ENCODE data around the gene BBS12. TPM values are rescaled to one million over a fixed set of nuclear protein-coding genes. Genes with fewer than 3 reads are reported as not detected.

BBS12 gene
- total and polyA plus RNA-seq, 2 donors (not counting 1 experiment from before 2014, with no cell fraction given) = 0.25 to 3.4 TPM

DNA sequence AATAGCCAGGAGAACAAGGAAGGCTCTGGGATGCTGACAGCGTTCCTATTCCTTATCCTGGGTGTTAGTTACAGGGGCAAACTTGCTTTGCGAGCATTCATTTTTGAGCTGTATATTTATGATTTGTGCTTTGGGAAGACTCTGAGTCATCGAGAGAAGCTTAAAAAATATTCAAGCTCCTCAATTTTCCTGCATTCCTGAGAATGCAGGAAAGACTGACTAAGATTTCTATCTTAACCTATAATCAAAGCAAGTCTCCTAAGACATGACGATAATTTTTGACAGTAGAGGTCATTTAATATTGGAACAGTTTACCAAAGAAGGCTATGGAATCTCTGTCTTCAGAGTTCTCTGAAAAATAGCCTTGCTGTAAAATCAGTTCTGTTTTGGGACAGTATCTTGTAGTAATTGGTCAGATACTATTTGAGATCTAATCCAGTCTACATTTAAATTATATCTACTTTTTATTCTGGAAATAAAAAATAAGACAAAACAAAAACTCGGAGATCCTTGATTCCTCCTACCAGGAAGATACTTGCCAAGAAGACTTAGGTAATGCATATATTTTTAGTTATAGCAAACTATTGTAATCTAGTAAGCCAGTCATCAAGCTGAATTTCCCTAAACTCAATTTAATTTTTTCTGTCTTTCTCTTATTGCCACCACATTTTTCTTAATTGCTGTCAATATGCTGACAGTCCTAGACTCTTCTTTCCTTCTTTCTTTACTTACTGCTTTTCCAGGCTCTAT, 31.7 kb downstream of the BBS12 start:
- peaks cover under 1% of the 10 kb centered on the region for H3K27me3 Mint-ChIP-seq
- peaks cover 20% of the 10 kb centered on the region for H3K4me1 Mint-ChIP-seq
- Histone ChIP-seq H3K79me2 (ENCODE audit: control insufficient read depth, insufficient read depth, low read length) (no peaks in the 10 kb centered on the region), H3K9me3 (ENCODE audit: control extremely low read depth in 1 of 3, control insufficient read depth in 2 of 3, insufficient read depth in 1 of 3, low read length in 2 of 3) (no peaks in the 10 kb centered on the region), H3K4me3 (ENCODE audit: control extremely low read depth in 1 of 5, extremely low read depth in 1 of 5, insufficient read depth in 1 of 5, low read depth in 2 of 5, low read length in 4 of 5) (no peak overlapping the region), H3K4me2 (replicated peaks; ENCODE audit: low read depth, low read length, poor library complexity, severe bottlenecking) (no peak overlapping the region), H3K27me3 (replicated peaks in 1 of 4; ENCODE audit: control extremely low read depth in 1 of 4, control insufficient read depth in 3 of 4, insufficient read depth in 4 of 4, low read length in 3 of 4) (no peaks in the 10 kb centered on the region), H4K20me1 (ENCODE audit: control insufficient read depth, insufficient read depth, low read length, poor library complexity, severe bottlenecking) (no peaks in the 10 kb centered on the region), H3K27ac (ENCODE audit: low read length in 2 of 2) (no peak overlapping the region), H3K36me3 (replicated peaks in 1 of 2; ENCODE audit: control extremely low read depth in 1 of 2, control insufficient read depth in 1 of 2, extremely low read depth in 1 of 2, insufficient read depth in 2 of 2, low read length in 1 of 2) (no peaks in the 10 kb centered on the region), H2AFZ (ENCODE audit: insufficient read depth, low read depth, low read length, poor library complexity, severe bottlenecking) (no peak overlapping the region), H3K4me1 (ENCODE audit: control insufficient read depth in 2 of 2, insufficient read depth in 2 of 2, low read length in 2 of 2) (peaks cover 13 to 16% of the 10 kb centered on the region in 2 donors), H3K9ac (ENCODE audit: low read length) (no peak overlapping the region)
- WGBS (ENCODE audit: insufficient coverage) = 100% methylated on average over 1 of the region's 5 CpGs
- DNase-seq = no peak
- ChIA-PET POLR2A (no interaction called here), CTCF (interaction anchor here (1.2 kb wide), 1 partner anchor 166 kb away, joined by 3 read pairs; no protein-coding TSS in a partner anchor)
- TF ChIP-seq, protein P1, sequence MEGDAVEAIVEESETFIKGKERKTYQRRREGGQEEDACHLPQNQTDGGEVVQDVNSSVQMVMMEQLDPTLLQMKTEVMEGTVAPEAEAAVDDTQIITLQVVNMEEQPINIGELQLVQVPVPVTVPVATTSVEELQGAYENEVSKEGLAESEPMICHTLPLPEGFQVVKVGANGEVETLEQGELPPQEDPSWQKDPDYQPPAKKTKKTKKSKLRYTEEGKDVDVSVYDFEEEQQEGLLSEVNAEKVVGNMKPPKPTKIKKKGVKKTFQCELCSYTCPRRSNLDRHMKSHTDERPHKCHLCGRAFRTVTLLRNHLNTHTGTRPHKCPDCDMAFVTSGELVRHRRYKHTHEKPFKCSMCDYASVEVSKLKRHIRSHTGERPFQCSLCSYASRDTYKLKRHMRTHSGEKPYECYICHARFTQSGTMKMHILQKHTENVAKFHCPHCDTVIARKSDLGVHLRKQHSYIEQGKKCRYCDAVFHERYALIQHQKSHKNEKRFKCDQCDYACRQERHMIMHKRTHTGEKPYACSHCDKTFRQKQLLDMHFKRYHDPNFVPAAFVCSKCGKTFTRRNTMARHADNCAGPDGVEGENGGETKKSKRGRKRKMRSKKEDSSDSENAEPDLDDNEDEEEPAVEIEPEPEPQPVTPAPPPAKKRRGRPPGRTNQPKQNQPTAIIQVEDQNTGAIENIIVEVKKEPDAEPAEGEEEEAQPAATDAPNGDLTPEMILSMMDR (IDR thresholded peaks at IDR 0.05) = no peak
- no peak for TF ChIP-seq EZH2 (IDR thresholded peaks at IDR 0.05; ENCODE audit: borderline replicate concordance, insufficient read depth, low read depth, low read length, poor library complexity, severe bottlenecking)
- no peak for ATAC-seq (ENCODE audit: low read depth)
- no peak overlapping the region for H3K27ac Mint-ChIP-seq
- no peaks in the 10 kb centered on the region for H3K9me3 Mint-ChIP-seq (ENCODE audit: insufficient read depth)
- no peak overlapping the region for H3K4me3 Mint-ChIP-seq
- intact Hi-C loops (cut with micrococcal nuclease) = loop anchor here (5.0 kb wide), 1 partner anchor 63 kb away; the partner anchor contains the start of gene FGF2

DNA sequence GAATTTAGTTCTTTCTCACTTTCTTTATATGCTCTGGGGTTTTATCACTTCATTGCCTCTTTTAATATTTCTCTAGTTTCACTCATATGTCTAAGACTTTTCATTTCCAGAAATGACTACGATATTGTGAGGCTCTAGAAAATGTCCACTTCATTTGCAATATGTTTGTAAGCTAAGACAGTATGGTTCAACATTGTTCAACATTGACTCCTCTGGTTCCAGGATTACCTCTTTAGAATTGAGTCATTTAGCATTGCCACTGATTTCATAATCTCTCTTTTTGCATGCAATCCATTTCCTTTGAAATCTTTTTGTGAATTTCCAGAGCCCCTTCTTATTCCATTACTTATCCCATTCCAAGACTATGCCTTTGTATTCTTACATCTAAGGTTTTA, 32.3 kb downstream of the BBS12 start:
- peaks cover 3% of the 10 kb centered on the region for H3K27me3 Mint-ChIP-seq
- H3K36me3 ChIP-seq (replicated peaks in 1 of 2; ENCODE audit: control extremely low read depth in 1 of 2, control insufficient read depth in 1 of 2, extremely low read depth in 1 of 2, insufficient read depth in 2 of 2, low read length in 1 of 2) = no peaks in the 10 kb centered on the region
- H3K79me2 ChIP-seq (ENCODE audit: control insufficient read depth, insufficient read depth, low read length) = no peaks in the 10 kb centered on the region
- H3K4me2 ChIP-seq (replicated peaks; ENCODE audit: low read depth, low read length, poor library complexity, severe bottlenecking) = no peak overlapping the region
- no peaks in the 10 kb centered on the region for H4K20me1 ChIP-seq (ENCODE audit: control insufficient read depth, insufficient read depth, low read length, poor library complexity, severe bottlenecking)
- H3K27ac ChIP-seq (ENCODE audit: low read length in 2 of 2) = no peak overlapping the region
- no peak overlapping the region for H3K27ac Mint-ChIP-seq
- H3K4me1 Mint-ChIP-seq = peaks cover 20% of the 10 kb centered on the region
- no CpG with 5 or more reads among the region's 1 CpG for WGBS (ENCODE audit: insufficient coverage)
- ATAC-seq (ENCODE audit: low read depth) (no peak), DNase-seq (no peak)
- intact Hi-C loops (cut with micrococcal nuclease) = loop anchor here (5.0 kb wide), 1 partner anchor 62 kb away; the partner anchor contains the start of gene FGF2
- TF ChIP-seq, protein P1 (IDR thresholded peaks at IDR 0.05) = no peak
- no peak for TF ChIP-seq EZH2 (IDR thresholded peaks at IDR 0.05; ENCODE audit: borderline replicate concordance, insufficient read depth, low read depth, low read length, poor library complexity, severe bottlenecking)
- POLR2A ChIA-PET = no interaction called here
- H3K9ac ChIP-seq (ENCODE audit: low read length) = no peak overlapping the region
- no peak overlapping the region for H3K4me3 ChIP-seq (ENCODE audit: control extremely low read depth in 1 of 5, extremely low read depth in 1 of 5, insufficient read depth in 1 of 5, low read depth in 2 of 5, low read length in 4 of 5)
- CTCF ChIA-PET = no interaction called here
- no peaks in the 10 kb centered on the region for H3K27me3 ChIP-seq (replicated peaks in 1 of 4; ENCODE audit: control extremely low read depth in 1 of 4, control insufficient read depth in 3 of 4, insufficient read depth in 4 of 4, low read length in 3 of 4)
- no peaks in the 10 kb centered on the region for H3K9me3 Mint-ChIP-seq (ENCODE audit: insufficient read depth)
- no peak overlapping the region for H2AFZ ChIP-seq (ENCODE audit: insufficient read depth, low read depth, low read length, poor library complexity, severe bottlenecking)
- H3K4me3 Mint-ChIP-seq = no peak overlapping the region
- H3K9me3 ChIP-seq (ENCODE audit: control extremely low read depth in 1 of 3, control insufficient read depth in 2 of 3, insufficient read depth in 1 of 3, low read length in 2 of 3) = no peaks in the 10 kb centered on the region
- peaks cover 13 to 16% of the 10 kb centered on the region in 2 donors for H3K4me1 ChIP-seq (ENCODE audit: control insufficient read depth in 2 of 2, insufficient read depth in 2 of 2, low read length in 2 of 2)

Data from B cell (primary cell).